CD4-positive, alpha-beta T cell treated with Interleukin-4 for 4 hours (primary cell): ENCODE results near the gene AP3S2.
A peak's percentile ranks its signal among the peaks of the same experiment; 100 is the strongest.
"Not testable (repeated sequence)": the region's sequence is repeated elsewhere in the genome, so short reads cannot be mapped to it uniquely, and the experiment has no call there.

Experiments
- DNase-seq: peaks from one replicate; pipeline ENCODE4 v3.0.0-alpha.2; 2020

The AP3S2 gene

DNA sequence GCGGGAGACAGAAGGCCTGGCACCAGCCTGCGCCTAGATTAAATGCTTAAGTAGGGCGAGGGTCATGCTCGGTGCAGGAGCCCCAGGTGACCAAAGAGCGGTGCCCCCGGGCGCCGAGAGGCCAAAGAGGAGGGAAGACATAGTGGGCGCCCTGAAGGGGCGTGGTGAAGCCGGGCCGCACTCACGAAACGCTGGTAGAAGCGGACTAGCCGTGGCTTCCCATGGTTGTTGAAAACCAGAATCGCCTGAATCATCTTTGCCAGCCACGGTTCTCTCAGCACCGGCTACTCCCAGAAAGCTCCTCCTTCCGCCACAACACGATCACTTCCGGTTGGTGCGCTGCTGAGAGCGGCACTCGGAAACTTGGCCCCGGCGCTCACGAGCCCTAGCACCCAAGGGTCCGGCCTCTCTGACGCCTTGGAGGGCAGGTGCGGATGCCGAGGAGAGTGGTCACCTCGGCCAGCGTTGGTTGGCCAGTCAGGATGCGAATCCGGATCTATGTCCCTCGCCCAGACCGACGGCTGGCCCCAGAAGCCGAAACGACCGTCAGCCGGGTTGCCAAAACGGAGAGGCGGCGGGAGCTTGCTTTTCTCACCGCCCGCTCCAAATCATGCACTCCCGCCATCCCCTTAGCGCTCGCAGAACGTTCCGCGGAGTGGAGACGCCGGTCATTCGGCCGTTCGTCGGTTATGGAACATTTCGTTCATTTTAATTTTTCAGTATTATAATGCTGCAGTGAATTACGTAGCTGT is at the start of gene AP3S2:
TSS of gene AP3S2 (minus strand) at position 299 of the 752 bp plus-strand sequence. CDS start at position 254, 45 bp downstream.
- peak; percentile 89 for DNase-seq

DNA sequence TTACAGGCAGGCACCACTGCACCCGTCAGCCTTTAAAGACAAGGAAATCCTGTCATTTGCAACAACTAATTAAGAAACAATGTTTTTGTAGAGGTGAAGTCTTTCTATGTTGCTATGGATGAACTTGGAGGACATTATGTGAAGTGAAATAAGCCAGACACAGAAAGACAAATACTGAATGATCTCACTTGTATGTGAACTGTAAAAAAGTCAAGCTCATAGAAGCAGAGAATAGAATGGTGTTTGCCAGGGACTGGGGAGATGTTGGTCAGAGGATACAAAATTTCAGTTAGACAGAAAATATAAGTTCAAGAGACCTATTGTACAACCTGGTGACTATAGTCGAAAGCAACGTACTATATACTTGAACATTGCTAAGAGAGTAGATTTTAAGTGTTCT is 46.1 kb upstream of the AP3S2 start:
- DNase-seq = no peak

DNA sequence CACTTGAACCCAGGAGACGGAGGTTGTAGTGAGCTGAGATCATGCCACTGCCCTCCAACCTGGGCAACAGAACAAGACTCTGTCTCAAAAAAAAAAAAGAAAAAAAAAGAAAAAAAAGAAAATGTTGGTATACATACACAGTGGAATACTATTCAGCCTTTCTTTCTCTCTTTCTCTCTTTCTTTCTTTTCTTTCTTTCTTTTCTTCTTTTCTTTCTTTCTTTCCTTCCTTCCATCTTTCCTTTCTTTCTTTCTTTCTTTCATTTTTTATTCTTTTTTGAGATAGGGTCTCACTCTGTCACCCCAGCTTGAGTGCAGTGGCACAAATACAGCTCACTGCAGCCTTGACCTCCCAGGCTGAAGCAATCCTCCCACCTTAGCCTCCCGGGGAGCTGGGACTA is 45.6 kb upstream of the AP3S2 start:
- not testable (repeated sequence) for DNase-seq

DNA sequence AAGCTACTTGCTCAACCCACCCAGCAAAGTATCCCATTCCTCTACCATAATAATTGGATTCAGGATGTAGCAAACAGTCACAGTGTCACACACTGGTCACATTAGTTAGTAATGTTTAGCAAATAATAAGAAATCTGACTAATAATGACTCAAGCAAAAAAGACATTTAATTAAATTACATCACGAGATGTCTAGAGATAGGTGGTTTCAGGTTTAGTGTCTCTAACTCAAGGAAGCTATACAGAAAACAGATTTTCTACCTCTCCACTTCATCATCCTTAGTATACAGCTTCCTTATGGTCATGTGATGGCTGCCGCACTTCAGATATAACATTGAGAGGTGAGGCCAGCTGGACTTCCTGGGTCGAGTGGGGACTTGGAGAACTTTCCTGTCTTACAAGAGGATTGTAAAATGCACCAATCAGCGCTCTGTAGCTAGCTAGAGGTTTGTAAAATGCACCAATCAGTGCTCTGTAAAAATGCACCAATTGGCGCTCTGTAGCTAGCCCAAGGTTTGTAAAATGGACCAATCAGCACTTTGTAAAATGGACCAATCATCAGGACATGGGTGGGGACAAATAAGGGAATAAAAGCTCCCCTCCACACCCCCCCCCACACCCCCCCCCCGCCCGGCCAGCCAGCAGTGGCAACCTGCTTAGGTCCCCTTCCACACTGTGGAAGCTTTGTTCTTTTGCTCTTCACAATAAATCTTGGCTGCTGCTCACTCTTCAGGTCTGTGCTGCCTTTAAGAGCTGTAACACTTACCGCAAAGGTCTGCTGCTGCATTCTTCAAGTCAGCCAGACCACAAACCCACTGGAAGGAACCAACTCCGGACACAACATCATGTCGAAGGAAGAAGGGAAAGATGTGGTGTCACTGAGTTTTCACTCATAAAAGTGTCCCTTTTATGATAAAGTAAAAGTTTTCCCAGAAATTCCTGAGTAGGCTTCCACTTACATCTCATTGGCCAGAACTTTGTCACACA is 43.9 kb upstream of the AP3S2 start:
- no peak for DNase-seq

DNA sequence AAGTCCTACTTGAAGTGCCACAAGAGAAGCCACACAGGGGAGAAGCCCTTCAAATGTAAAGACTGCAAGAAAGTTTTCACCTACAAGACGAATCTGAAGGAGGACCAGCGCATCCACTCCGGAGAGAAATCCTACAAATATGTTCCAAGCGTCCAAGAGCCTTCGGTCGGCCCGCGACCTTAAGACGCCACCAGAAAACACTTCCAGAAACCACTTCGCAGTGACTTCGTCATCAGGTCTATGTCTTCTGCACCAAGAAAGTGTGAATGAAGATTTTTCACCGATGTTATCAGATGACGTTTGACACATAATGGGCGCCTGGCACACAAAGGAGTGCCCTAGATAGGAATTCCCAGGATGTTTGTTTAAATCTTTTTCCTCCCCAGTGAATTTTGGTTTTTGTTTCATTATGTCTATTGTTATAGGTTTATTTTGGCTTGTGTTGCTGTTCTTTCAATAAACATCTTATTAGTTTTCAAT is 43.0 kb upstream of the AP3S2 start:
- DNase-seq = no peak

DNA sequence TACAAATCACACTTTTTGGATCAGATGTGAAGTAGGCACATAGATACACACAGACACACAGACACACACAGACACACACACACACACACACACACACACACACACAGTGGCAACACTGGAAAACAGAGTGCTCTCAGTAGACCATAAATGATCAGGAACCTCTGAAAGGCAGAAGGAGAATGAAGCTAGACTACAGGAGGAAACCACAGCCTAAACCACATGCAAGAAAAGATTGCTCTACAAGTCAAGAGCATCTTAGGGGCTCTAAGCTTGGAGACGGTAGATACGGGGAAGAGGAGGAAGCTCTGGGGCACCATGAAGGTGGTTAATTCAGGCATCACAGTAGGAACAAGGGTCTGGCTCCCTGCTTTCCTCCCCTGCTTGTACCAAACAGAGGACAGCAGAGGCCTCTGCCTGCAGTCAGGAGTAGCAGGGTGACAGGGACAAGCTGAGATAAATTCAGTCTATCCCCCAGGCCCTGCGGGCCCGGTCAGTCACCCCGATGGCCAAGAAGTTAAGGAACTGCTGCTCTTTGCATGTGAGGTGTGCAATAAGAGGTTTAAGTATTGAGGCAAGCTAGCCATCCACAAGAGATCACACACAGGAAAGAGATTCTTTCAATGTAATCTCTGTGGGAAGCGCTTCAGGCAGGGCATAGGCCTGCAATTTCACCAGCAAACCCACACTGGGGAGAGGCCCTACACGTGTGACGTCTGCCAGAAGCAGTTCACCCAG is 42.4 kb upstream of the AP3S2 start:
- peak; percentile 35 for DNase-seq

DNA sequence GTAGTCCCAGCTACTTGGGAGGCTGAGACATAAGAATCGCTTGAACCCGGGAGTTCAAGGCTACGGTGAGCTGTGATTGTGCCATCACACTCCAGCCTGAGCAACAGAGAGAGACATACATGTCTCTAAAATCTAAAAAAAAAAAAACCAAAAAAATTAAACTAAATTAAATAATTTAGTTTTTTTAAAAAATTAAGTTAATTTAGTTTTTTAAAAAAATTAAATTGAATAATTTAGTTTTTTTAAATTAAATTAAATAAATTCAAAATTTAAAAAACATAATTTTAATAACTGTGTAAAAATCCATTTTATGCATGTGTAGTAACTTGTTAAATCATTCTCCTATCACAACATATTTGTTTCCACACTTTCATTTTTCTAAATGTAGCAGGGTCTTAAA is 39.1 kb upstream of the AP3S2 start:
- DNase-seq = no peak

DNA sequence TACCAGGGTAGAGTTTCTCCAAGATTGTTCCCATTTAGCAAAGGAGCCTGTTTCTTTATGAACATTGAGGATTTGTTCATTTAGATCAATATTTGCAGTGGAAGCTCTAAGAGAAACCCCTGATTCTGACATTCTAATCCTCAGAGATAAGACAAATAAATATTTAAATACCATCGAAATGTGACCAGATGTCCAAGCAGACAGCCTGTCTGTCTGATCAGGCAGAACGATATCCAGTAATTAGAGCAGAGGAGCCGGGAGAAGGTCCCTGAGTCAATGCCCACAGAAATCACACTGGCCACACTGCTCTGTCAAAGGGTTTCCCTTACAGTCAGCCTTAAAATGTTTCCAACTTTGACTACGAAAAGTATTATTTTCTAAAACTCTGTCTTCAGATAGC is 34.6 kb upstream of the AP3S2 start:
- no peak for DNase-seq

DNA sequence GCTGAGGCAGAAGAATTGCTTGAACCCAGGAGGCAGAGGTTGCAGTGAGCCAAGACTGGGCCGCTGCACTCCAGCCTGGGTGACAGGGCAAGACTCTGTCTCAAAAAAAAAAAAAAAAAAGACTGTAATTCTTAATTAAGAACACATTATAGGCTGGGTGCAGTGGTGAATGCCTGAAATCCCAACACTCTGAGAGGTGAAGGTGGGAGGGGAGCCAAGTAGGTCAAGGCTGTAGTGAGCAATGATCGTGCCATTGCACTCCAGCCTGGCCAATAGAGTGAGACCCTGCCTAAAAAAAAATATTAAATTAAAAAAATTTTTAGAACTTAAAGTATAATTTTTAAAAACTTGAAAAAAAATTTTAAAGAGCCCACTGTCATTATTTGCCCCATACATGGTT is 32.4 kb upstream of the AP3S2 start:
- no peak for DNase-seq

DNA sequence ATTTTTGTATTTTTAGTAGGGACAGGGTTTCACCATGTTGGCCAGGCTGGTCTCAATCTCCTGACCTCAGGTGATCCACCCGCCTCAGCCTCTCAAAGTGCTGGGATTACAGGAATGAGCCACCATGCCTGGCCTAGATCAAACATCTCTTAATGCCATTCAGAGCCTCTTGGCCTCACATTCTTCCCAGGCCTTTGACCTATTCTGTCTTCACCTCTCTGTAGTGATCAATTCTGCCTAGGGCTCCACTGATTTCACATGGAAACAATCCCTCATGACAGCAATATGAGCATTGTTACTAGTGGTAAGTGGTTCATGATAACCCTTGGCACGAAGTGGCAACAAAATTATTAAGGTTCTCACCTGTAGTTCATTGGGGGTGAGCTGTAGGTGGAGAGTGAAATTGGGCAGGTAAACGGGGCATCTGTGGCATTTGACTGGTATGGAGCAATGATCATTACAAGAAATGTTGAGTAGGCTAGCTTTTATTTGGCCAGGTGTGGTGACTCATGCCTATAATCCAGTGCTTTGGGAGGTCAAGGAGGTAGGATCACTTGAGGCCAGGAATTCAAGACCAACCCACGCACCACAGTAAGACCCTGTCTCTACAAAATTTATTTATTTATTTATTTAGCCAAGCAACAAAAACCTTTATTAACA is 23.8 kb upstream of the AP3S2 start:
- DNase-seq = no peak

DNA sequence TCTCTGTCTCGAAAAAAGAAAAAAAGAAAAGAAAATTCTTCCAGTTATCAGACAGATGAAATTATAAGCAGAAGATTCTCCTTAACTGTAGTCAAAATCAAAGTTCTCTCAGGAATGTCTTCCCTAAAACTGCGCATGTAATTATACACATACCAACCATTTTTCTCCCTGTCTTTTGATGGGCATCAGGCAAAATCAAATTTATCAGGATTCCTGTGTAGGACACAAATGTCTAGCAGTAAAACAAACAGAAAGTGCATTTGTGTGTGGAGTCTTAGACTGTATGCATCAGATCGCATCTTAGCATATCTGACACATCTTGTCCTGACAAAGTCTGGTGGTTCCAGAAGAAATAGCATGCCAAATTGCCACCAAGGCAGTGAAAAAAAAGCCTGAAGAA is 22.9 kb upstream of the AP3S2 start:
- no peak for DNase-seq

DNA sequence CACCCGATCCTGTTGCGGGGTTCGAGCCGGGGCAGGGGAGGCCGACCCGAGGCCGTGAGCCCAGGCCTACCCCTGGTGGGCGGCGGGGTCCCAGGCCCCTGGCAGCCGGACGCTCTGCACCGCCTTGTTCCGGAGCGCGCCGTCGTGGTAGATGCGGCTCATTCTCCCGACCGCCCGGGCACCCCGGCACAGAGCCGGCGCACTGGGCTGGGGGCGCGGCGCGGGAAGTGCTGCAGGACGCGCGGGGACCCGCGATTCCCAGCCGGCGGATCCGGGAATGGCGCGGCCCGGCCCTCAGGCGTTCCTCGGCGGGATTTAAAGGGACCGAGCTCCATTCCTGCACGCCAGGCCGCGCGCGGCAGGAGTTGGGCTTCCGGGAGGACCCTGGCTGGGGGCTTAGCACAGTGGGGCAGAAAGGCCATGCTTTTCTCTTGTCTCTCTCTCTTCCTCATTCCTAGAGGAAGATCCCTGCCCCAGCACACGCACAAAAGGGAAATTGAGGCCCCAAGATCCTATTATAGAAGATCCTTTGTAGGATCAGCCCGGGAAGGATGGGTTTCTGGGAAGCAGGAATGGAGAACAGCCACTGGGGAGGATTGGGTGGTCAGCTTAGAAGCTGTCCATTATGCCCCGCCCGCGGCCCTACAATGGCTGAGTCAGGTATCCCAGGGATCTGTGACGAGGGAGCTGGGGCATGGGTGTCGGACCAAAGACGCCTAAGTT is 19.0 kb upstream of the AP3S2 start, which contains the start of gene ARPIN:
TSS of gene ARPIN (minus strand) at position 279 of the 723 bp plus-strand sequence. CDS start at position 162, 117 bp downstream.
- no peak for DNase-seq

DNA sequence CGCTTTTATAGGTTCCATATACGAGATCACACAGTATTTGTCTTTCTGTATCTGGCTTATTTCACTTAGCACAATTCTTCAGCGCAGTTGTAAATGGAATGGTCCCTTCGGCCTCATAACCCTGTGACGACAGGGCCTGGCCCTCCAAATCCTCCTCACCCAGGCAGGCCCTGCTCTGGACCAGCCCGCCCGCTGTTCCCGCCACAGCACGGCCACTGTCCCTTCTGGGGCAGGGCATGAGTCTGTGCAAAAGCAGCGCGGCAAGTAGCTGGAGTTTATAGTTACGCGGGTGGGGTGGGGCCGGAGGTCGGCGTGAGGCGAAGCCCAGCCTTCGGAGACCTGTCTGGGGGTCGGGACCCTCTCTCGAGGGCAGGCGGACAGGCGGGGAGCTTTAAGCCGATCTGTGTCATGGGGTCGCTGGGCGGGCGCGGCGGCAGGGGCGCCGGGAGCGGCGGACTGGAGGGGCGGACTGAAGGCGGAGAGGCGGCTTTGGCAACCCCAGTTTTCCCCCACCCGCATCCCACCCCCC is 18.4 kb upstream of the AP3S2 start:
- DNase-seq = no peak

DNA sequence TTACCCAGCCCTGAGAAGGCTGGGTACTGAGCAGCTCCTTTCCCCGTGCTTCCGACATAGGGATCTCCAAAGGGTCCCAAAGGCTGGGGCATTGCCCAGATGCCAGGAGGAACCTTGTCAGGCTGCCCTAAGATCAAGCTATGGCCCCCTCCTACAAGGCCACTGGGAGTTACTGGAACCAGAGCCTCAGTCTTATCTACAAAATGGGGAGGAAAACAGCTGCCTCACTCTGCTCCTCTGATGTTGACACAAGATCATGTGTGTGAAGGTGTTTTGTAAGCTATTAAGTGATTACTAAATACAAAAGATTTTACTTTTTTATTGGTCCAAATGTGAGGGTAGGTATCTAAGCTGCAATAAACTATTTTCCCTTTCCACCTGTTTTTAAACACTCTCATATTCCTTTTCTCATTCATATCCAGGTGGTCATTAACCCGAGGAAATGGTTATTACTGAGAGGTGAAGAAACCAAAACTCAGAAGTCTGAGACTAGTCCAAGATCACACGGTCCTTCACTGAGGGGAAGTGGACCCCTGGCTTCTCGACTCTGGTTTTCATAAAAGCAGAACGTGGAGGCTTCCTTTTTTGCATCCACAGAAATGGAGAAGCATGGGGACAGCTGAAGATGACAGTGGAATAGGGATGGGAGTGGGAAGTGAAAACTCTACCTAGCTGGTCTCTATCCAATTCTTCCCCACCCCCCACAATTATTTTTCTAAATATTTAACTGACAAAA is 17.3 kb upstream of the AP3S2 start:
- DNase-seq = no peak

DNA sequence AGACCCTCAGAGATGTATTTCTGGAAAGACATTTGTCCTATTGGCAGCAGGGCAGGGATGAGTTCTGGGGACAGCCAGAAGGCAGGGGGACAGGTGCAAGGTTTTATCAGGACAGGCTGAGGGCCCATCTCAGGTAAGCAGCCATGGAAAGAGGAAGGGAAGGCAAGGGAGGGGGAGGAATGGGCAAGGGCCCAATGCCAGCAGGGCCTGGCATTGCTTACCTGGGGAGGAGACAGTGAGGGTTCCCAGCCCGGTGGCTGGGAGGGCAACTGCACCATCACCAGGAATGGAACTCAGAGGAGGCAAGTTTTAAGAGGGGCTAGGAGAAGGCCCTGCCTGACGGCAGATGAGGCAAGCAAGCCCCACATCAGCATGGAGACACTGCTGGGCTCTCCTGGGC is 15.8 kb upstream of the AP3S2 start:
- DNase-seq = no peak

DNA sequence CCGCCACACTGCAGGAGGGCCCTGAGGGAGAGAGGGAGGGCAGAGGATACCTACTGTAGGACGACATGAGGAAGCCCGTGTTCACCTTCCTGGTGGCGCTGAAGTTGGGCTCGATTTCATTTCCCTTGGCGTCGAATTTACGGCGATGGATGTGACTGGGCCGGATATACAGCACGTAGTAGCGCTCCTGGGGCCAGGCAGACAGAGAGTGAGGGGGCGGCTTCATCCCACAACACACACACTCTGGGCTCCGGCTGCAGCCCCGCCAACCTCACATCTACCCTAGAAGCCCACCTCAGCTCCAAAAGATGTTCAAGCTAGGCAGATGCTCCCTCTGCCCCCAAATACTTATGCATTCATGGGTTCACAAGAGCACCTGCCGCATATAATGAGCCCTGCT is 14.4 kb upstream of the AP3S2 start:
- no peak for DNase-seq

DNA sequence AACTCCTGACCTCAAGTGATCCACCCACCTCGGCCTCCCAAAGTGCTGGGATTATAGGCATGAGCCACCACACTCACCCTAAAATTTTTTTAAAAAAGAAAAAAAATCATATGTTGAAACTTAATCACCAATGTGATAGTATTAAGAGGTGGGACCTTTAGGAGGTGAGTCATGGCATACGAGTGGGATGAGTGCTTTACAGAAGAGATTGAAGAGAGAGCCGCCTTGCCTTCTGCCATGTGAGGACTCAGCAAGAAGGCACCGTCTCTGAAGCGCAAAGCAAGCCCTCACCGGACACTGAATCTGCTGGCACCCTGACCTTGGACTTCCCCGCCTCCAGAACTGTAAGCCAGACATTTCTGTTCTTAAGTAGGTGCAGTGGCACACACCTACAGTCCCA is 13.5 kb upstream of the AP3S2 start:
- no peak for DNase-seq

DNA sequence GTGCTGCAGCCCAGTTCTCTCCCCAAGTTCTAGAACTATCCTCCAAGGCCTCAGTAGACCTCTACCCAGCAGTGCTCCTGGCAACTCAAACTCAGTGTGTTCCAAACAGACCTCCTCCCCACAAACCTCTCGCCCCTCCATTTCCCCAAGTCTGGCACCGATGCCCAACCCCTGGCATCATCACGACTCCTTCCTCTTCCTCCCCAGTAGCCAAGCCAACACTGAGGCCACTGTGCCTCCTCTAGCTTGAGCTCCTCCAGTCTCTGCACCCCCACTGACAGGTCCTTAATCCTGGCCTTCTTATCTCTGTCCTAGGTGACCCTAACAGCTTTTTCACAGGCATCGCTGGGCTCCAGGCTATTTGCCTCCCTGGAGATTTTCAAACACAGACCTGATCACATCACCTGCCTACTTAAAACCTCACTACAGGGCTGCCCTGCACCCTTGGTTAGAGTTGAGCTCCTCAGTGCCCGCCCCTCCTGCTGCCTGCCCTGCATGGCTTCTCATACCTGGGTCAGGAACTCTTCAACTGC is 12.1 kb upstream of the AP3S2 start:
- DNase-seq = no peak

DNA sequence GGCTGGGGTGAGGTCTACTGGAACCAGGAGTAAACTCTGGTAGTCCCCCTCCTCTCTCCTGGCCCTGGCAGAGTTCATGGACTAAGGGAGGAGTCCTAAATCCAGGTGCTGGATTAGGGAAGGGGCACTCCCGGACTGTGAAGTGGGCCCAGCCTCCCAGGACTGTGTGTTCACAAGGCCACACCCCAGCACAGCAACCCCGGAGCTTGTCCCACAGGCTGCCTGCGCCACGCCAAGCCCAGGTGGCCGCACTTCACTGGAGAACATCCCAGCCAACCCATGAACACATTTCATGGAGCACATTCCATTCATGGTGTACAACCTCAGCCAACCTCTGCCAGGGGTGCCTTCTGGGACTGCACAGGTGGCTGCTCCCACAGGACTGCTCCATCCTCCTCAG is 10.7 kb upstream of the AP3S2 start:
- no peak for DNase-seq

DNA sequence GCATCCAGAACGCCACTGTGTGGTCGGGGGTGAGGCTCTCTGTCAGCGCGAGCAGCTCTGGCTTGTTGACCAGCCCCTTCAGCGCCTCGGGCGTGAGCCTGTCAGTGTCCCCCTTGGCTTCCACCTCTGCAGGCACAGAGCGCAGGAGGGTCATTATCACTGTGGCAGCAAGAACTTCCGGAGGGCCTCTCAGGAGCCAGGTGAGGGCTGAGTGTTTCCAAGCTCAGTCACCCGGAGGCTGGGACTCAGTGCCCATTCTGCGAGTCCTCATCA is 10.0 kb upstream of the AP3S2 start:
- DNase-seq = no peak
